ENCODE results near the gene LENG8. TPM values are rescaled to one million over a fixed set of nuclear protein-coding genes. Genes with fewer than 3 reads are reported as not detected.

The LENG8 gene
- total RNA-seq: 59.0 TPM
- long read RNA-seq, partial matches to known transcripts: 1 of 18 reads
- long read RNA-seq, other reads (novel, unspliced or antisense): 17 of 18 reads

GRCh38 chr19:54448774-54449700, at the start of gene LENG8:
LENG8 (plus strand) TSS chr19:54449199; CDS start chr19:54451345, 2,146 bp downstream.
- DNase-seq (ENCODE audit: missing footprints) (peak; percentile 99), ATAC-seq (peak; percentile 98)
- intact Hi-C loops (cut with DNase I): loop anchor here (1.0 kb wide), 1 partner anchor 14 kb away; the partner anchor contains the start of gene LENG9

- ATAC-seq (no peak), DNase-seq (ENCODE audit: missing footprints) (no peak)
- intact Hi-C loops (cut with DNase I): no loop called here
Measured at GRCh38 chr19:54400913-54401312, 48.1 kb upstream of the LENG8 start.

- DNase-seq (ENCODE audit: missing footprints): no peak
- intact Hi-C loops (cut with DNase I): no loop called here
- ATAC-seq: no peak
Measured at GRCh38 chr19:54403054-54403453, 45.9 kb upstream of the LENG8 start.

DNA sequence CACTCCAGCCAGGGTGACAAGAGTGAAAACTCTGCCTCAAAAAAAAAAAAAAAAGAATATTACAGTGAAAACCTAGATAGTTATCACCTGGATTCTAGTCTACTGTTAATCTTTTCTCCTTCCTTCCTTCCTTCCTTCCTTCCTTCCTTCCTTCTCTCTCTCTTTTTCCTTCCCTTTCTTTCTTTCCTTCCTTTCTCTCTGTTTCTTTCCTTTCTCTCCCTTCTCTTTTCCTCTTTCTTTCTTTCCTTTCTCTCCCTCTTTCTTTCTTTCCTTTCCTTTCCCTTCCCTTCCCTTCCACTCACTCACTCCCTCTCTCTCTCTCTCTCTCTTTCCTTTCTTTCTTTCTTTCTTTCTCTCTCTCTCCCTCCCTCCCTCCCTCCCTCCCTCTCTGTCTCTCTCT, 43.4 kb upstream of the LENG8 start:
- intact Hi-C loops (cut with DNase I): no loop called here
- DNase-seq (ENCODE audit: missing footprints) (no peak), ATAC-seq (no peak)

- DNase-seq (ENCODE audit: missing footprints): no peak
- no peak for ATAC-seq
- intact Hi-C loops (cut with DNase I): no loop called here
Measured at GRCh38 chr19:54407780-54408179, 41.2 kb upstream of the LENG8 start.

DNA sequence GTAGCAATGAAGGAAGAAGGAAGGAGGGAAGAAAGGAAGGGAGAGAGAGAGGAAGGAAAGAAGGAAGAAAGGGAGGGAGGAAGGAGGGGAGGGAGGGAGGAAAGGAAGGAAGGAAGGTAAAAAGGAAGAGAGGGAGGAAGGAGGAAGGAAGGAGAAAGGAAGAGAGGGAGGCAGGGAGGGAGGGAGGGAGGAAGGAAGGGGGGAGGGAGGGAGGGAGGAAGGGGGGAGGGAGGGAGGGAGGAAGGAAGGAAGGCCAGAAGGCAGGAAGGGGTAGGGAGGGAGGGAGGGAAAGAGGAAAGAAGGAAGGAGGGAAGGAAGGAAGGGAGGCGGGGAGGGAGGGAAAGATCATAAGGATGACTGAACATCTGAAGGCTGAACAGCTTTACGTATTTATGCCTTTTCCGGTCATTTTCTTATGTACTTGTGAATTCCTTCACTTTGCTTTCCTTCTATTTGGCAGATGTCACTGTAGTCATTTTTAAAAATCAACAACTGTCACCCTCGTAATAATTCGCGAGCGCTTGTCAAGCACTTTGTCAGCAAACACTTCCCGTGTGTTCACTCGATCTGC, 40.5 kb upstream of the LENG8 start:
- intact Hi-C loops (cut with DNase I): no loop called here
- no peak for DNase-seq (ENCODE audit: missing footprints)
- ATAC-seq: no peak

DNA sequence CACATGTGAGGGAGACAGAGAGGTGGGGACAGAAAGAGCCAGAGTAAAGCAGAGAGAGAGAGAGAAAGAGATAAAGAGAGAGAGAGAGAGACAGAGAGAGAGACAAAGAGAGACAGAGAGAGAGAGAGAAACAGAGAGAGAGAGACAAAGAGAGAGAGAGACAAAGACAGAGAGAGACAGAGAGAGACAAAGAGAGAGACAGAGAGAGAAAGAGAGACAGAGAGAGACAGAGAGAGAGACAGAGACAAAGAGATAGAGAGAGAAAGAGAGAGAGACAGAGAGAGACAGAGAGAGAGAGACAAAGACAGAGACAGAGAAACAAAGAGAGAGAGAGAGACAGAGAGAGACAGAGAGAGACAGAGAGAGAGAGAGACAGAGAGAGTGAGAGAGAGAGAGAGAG, 38.0 kb upstream of the LENG8 start:
- intact Hi-C loops (cut with DNase I): no loop called here
- no peak for DNase-seq (ENCODE audit: missing footprints)
- ATAC-seq: no peak

GRCh38 chr19:54412877-54413276, 36.1 kb upstream of the LENG8 start:
- ATAC-seq: no peak
- DNase-seq (ENCODE audit: missing footprints): no peak
- intact Hi-C loops (cut with DNase I): no loop called here

DNA sequence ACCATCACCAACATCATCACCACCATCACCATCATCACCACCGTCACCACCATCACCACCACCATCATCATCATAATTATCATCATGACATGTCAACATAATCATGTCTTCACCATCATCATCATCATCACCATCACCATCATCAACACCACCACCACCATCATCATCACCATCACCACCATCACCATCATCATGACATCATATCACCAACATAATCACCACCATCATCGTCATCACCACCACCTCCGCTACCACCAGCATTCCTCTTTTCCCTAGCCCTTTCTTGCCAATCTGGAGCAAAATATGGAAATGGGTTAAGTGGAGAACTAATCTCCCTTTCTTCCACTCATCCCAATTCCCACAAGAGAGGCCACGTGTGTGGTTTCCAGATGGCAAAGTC, 34.8 kb upstream of the LENG8 start:
- ATAC-seq (no peak), DNase-seq (ENCODE audit: missing footprints) (no peak)
- intact Hi-C loops (cut with DNase I): no loop called here

DNA sequence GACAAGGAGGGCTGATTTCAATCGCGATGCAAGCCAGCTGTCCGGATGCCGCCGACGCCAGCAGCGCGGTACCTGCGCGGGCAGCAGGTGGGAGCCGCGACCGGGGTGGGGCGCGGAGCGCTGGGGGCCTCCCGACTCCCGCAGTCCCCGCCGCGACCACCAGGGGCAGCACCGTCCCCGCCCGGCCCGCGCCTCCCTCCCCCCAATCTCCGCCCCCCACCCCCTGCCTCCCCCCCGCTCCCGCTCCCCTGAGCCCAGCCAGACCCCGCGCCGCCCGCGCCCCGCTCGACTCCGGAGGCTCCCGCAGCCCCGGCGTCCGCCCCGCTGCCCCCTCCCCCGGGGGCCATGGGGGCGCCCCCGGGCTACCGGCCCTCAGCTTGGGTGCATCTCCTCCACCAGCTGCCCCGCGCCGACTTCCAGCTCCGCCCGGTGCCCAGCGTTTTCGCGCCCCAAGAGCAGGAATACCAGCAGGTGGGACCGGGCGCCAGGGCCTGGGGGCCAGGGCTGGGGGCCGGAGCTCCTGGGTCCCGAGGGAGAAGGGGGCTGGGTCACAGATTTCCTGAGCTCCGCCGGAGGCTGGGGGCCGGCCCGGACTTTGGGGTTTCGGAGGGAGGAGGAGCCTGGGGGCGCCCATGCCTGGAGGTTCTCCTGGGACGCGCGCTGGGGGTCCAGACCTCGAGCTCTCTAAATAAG, 33.6 kb upstream of the LENG8 start, which contains the start of gene TTYH1:
TSS of gene TTYH1 (plus strand) at position 257 of the 693 bp plus-strand sequence. CDS start at position 346, 89 bp downstream.
- DNase-seq (ENCODE audit: missing footprints) (peak; percentile 21), ATAC-seq (no peak)
- intact Hi-C loops (cut with DNase I): no loop called here

GRCh38 chr19:54415901-54416673, 32.9 kb upstream of the LENG8 start:
- no peak for DNase-seq (ENCODE audit: missing footprints)
- intact Hi-C loops (cut with DNase I): no loop called here
- ATAC-seq: no peak

DNA sequence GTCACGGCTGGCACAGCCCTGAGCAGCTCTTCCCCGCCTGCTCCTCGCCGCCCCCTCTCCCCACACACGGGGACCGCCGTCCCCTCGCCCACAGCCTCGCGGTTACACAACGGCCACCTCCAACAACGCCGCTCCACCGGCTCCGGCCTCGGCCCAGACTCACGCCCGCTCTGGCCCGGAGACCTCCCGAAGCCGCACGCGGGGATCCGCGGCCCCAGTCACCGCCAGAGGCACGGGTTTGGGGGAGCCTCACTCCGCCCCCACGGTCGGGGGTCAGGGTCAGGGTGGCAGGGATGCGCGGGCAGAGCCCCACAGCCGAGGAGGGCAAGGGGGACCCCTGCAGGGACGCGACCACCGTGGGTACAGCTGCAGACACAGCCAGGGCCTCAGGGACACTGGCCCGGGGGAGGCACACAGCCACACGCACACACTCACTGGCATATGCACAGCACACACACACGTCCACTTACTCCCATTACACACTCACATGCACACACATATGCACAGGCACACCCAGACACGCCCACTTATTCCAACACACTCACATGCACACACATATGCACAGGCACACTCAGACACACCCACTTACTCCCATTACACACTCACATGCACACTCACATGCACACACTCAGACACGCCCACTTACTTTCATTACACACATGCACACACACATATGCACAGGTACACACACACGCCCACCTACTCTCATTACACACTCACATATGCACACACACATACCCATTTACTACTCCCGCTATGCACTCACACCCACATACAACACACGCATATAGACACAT, 32.1 kb upstream of the LENG8 start:
- ATAC-seq (no peak), DNase-seq (ENCODE audit: missing footprints) (peak; percentile 9)
- intact Hi-C loops (cut with DNase I): no loop called here

- intact Hi-C loops (cut with DNase I): no loop called here
- no peak for ATAC-seq
Measured at GRCh38 chr19:54418030-54418929, 30.7 kb upstream of the LENG8 start.

GRCh38 chr19:54418930-54419800, 29.8 kb upstream of the LENG8 start:
- no peak for ATAC-seq
- DNase-seq (ENCODE audit: missing footprints): no peak
- intact Hi-C loops (cut with DNase I): no loop called here

More at GRCh38 chr19:54418030-54418929, 30.7 kb upstream of the LENG8 start:
- no peak for DNase-seq (ENCODE audit: missing footprints)

DNA sequence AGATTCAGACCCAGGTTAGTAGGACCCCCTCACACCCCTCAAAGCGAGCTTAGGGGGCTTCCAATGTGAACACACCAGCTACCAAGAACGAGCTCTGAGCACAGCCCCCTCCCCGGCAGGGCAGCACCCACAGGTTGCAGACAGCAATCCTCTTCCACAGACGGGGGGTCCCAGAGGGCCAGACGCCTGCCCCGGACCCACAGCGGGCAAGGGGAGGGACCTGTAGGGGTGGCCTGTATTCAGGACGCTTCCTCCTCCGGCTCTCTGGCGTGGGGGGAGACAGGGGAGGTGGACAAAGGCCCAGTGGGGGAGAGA, 29.0 kb upstream of the LENG8 start:
- ATAC-seq (no peak), DNase-seq (ENCODE audit: missing footprints) (no peak)
- intact Hi-C loops (cut with DNase I): no loop called here

All from Right ventricle myocardium inferior (tissue), 1 donor.